Right lobe of liver (tissue), 6 donors: Measurements from ENCODE around the gene ROR2. TPM values are rescaled to one million over a fixed set of nuclear protein-coding genes. Genes with fewer than 3 reads are reported as not detected.

ENCODE experiments used
- ATAC-seq, 4 donors: fragments of 200-7000 bp; cut with Tn5 transposase; one replicate each; pipeline ENCODE4 v1.9.1; 2020; ENCODE audit warnings: mild to moderate bottlenecking in 4 of 4, moderate library complexity in 4 of 4
- DNase-seq, 3 donors: peaks; one replicate each; pipeline ENCODE4 v3.0.0-alpha.2; 2020
- H3K27ac ChIP-seq, 3 donors: fragments of 200-600 bp; one replicate each; pipeline ENCODE4 v1.8.0; 2022
- H3K27me3 ChIP-seq, 2 donors: fragments of 200-600 bp; one replicate each; pipeline ENCODE4 v1.8.0; 2022
- H3K36me3 ChIP-seq, 4 donors: fragments of 200-600 bp; sonication (generic) in 1 of 4; one replicate each; pipeline versions ENCODE4 v1.5.1 to v1.8.0; 2017 to 2022; ENCODE audit warnings: control low read depth in 1 of 4
- H3K4me1 ChIP-seq, 4 donors: fragments of 200-600 bp; sonication (generic) in 1 of 4; one replicate each; pipeline versions ENCODE4 v1.5.1 to v1.8.0; 2017 to 2022; ENCODE audit warnings: control low read depth in 1 of 4
- H3K4me3 ChIP-seq, 3 donors: fragments of 200-600 bp; one replicate each; pipeline ENCODE4 v1.8.0; 2022
- H3K9me3 ChIP-seq, 4 donors: fragments of 200-600 bp; sonication (generic) in 1 of 4; one replicate each; pipeline versions ENCODE4 v1.5.1 to v1.8.0; 2017 to 2022; ENCODE audit warnings: control low read depth in 1 of 4
- CTCF ChIP-seq, 4 donors: fragments of 200-600 bp in 3 of 4; fragments of 450-650 bp in 1 of 4; IDR thresholded peaks; one replicate each; pipeline versions ENCODE4 v1.5.1 to v1.8.0; 2016 to 2022; ENCODE audit warnings: antibody characterized with exemption in 4 of 4, mild to moderate bottlenecking in 2 of 4
- POLR2A ChIP-seq: fragments of 450-650 bp; IDR thresholded peaks from one replicate; pipeline ENCODE4 v1.6.1; 2017; ENCODE audit warnings: antibody characterized with exemption, mild to moderate bottlenecking
- WGBS: methylation state at CpG from one replicate; pipeline ENCODE4 v1.1.6; 2018; ENCODE audit warnings: low coverage, low lambda C conversion rate; ENCODE audit not compliant: insufficient coverage; ENCODE audit errors: missing lambda C conversion rate; 5-methylcytosine and 5-hydroxymethylcytosine counted together
- intact Hi-C, 2 donors: fragments of 100-400 bp; cut with DNase I; formaldehyde crosslinking; loops; one replicate each; pipeline versions ENCODE4 v1.11.2 to v1.14.1; 2022
- total RNA-seq, 6 experiments: library from RNA; depleted of rRNA in 2 of 6; stranded (reverse); fragments of >200 nt in 2 of 6; fragmentation: NEBNext Ultra II Directional in 3 of 6; extraction: Animal tissue kit (Norgen Biotek cat#: 25700) in 3 of 6; gene quantifications; one replicate each; pipeline versions ENCODE4 v1.1.0 to v1.2.4, GENCODE V29; 2016 to 2023
- donor health status: DM: no; HTN: yes; CAD: no.
- donor health status: DM: no; HTN: no; CAD: no.
- donor health status: DM: no; HTN: no; CAD: no.
- donor health status: DM: no; HTN: yes; CAD: no.
- donor health status: DM: no; HTN: yes; CAD: no.

Gene ROR2
- total RNA-seq, 6 experiments from 2014 or later, result 0.12 to 1.2 (median 0.49) TPM; not detected in 1

GRCh38 chr9:91900797-91901177, 49.2 kb downstream of the ROR2 start:
- Histone ChIP-seq H3K9me3 (no peaks in the 10 kb centered on the region), H3K4me3 (no peak overlapping the region), H3K36me3 (no peaks in the 10 kb centered on the region), H3K4me1 (no peaks in the 10 kb centered on the region), H3K27ac (no peak overlapping the region), H3K27me3 (no peaks in the 10 kb centered on the region)
- ATAC-seq, result no peak
- TF ChIP-seq POLR2A, result no peak
- TF ChIP-seq CTCF (IDR thresholded peaks at IDR 0.05), result no peak
- no peak for DNase-seq
- intact Hi-C loops, result no loop called here
- 39% methylated on average over 3 of the region's 3 CpGs for WGBS

GRCh38 chr9:91900055-91900796, 49.8 kb downstream of the ROR2 start:
- WGBS, result 40% methylated on average over 17 of the region's 32 CpGs
- DNase-seq, result peak in 1 of 3 donors; percentile 33
- no peak for TF ChIP-seq CTCF (IDR thresholded peaks at IDR 0.05)
- no peak for TF ChIP-seq POLR2A
- Histone ChIP-seq H3K4me1 (no peaks in the 10 kb centered on the region), H3K4me3 (no peak overlapping the region), H3K27ac (no peak overlapping the region), H3K36me3 (no peaks in the 10 kb centered on the region), H3K9me3 (no peaks in the 10 kb centered on the region), H3K27me3 (no peaks in the 10 kb centered on the region)
- ATAC-seq, result no peak
- intact Hi-C loops, result no loop called here

GRCh38 chr9:91899594-91899993, 50.4 kb downstream of the ROR2 start:
- DNase-seq, result no peak
- TF ChIP-seq POLR2A, result no peak
- TF ChIP-seq CTCF (IDR thresholded peaks at IDR 0.05), result no peak
- 67% methylated on average over 6 of the region's 9 CpGs for WGBS
- no peak for ATAC-seq
- intact Hi-C loops, result no loop called here
- H3K9me3 ChIP-seq, result no peaks in the 10 kb centered on the region
- no peaks in the 10 kb centered on the region for H3K4me1 ChIP-seq
- no peaks in the 10 kb centered on the region for H3K27me3 ChIP-seq
- H3K4me3 ChIP-seq, result no peak overlapping the region
- no peak overlapping the region for H3K27ac ChIP-seq
- no peaks in the 10 kb centered on the region for H3K36me3 ChIP-seq

GRCh38 chr9:91899219-91899563, 50.8 kb downstream of the ROR2 start:
- ATAC-seq, result no peak
- intact Hi-C loops, result no loop called here
- DNase-seq, result no peak
- TF ChIP-seq POLR2A, result no peak
- TF ChIP-seq CTCF (IDR thresholded peaks at IDR 0.05), result no peak
- Histone ChIP-seq H3K36me3 (no peaks in the 10 kb centered on the region), H3K4me1 (no peaks in the 10 kb centered on the region), H3K9me3 (no peaks in the 10 kb centered on the region), H3K27me3 (no peaks in the 10 kb centered on the region), H3K27ac (no peak overlapping the region), H3K4me3 (no peak overlapping the region)
- WGBS, result 17% methylated on average over 1 of the region's 2 CpGs
